H1 (cell line): Measurements from ENCODE around the gene TMEM229B. TPM values are rescaled to one million over a fixed set of nuclear protein-coding genes. Genes with fewer than 3 reads are reported as not detected.

ENCODE experiments used
- CTCF ChIA-PET: fragments of 300-600 bp; sonication (Branson Sonifier 250); formaldehyde crosslinking; loops from one replicate; lab custom pipeline; 2021; ENCODE audit not compliant: partially characterized antibody; lab: Charles Lee
- POLR2A ChIA-PET: fragments of 300-600 bp; sonication (Branson Sonifier 250); formaldehyde crosslinking; loops from one replicate; lab custom pipeline; 2021; ENCODE audit warnings: inconsistent platforms; ENCODE audit not compliant: partially characterized antibody; lab: Charles Lee
- DNase-seq, 2 experiments: peaks; one replicate each; pipeline versions ENCODE4 v3.0.0 to v3.0.0-alpha.2; 2010 to 2022; ENCODE audit warnings: low spot score in 2 of 2, low read depth in 1 of 2, mixed read lengths in 1 of 2
- FAIRE-seq: peaks from 2 replicates; lab custom pipeline; 2011; peaks lifted over from hg19 to GRCh38; lab: Jason Lieb, UNC
- H2AFZ ChIP-seq: 2 replicates; pipeline ENCODE4 v1.8.1; 2012; ENCODE audit warnings: low read length, inconsistent platforms
- H2AK5ac ChIP-seq: 2 replicates; pipeline ENCODE4 v1.6.1; 2013; ENCODE audit warnings: low read depth, low read length
- H2BK120ac ChIP-seq: replicated peaks from 2 replicates; pipeline ENCODE3; 2013; ENCODE audit warnings: low read depth, low read length, inconsistent platforms
- H2BK12ac ChIP-seq: 2 replicates; pipeline ENCODE4 v1.6.1; 2013; ENCODE audit warnings: low read depth, low read length
- H2BK15ac ChIP-seq: 2 replicates; pipeline ENCODE4 v1.6.1; 2013; ENCODE audit warnings: low read length
- H2BK20ac ChIP-seq: 2 replicates; pipeline ENCODE4 v1.6.1; 2013; ENCODE audit warnings: low read length
- H2BK5ac ChIP-seq: 2 replicates; pipeline ENCODE4 v1.6.1; 2013; ENCODE audit warnings: low read depth, low read length
- H3K14ac ChIP-seq: 2 replicates; pipeline ENCODE4 v1.6.1; 2013; ENCODE audit warnings: inconsistent platforms; ENCODE audit not compliant: insufficient read length
- H3K18ac ChIP-seq: 2 replicates; pipeline ENCODE4 v1.6.1; 2013; ENCODE audit warnings: low read length; ENCODE audit errors: extremely low read depth
- H3K23ac ChIP-seq: 2 replicates; pipeline ENCODE4 v1.6.1; 2013; ENCODE audit warnings: inconsistent platforms; ENCODE audit not compliant: insufficient read length
- H3K23me2 ChIP-seq: 2 replicates; pipeline ENCODE4 v1.6.1; 2013; ENCODE audit warnings: low read depth, low read length
- H3K27ac ChIP-seq: 2 replicates; pipeline ENCODE4 v1.6.1; 2011; ENCODE audit warnings: low read depth, low read length, inconsistent platforms
- H3K27me3 ChIP-seq, 4 experiments: replicated peaks in 1 of 4; 1 replicate in 1 of 4; 2 replicates in 3 of 4; pipeline versions ENCODE4 v1.6.1 to v1.8.1; 2011 to 2013; ENCODE audit warnings: low read length in 3 of 4, mild to moderate bottlenecking in 3 of 4, inconsistent platforms in 2 of 4, mixed read lengths in 2 of 4, moderate library complexity in 1 of 4; ENCODE audit not compliant: control insufficient read depth in 3 of 4, insufficient read depth in 3 of 4; ENCODE audit errors: extremely low read depth in 1 of 4
- H3K36me3 ChIP-seq, 4 experiments: 2 replicates each; pipeline versions ENCODE4 v1.6.1 to v1.8.1; 2011 to 2013; ENCODE audit warnings: mild to moderate bottlenecking in 4 of 4, low read length in 3 of 4, moderate library complexity in 2 of 4, control low read depth in 1 of 4, inconsistent platforms in 1 of 4; ENCODE audit not compliant: insufficient read depth in 4 of 4, control insufficient read depth in 2 of 4
- H3K4ac ChIP-seq: replicated peaks from 2 replicates; pipeline ENCODE3; 2013; ENCODE audit warnings: low read length, low read depth, mixed read lengths, inconsistent platforms; ENCODE audit not compliant: insufficient read length
- H3K4me1 ChIP-seq, 4 experiments: replicated peaks in 1 of 4; 1 replicate in 1 of 4; 2 replicates in 3 of 4; pipeline versions ENCODE4 v1.6.1 to v1.8.1; 2011 to 2013; ENCODE audit warnings: low read length in 3 of 4, inconsistent platforms in 2 of 4, mixed read lengths in 1 of 4; ENCODE audit not compliant: insufficient read depth in 4 of 4, control insufficient read depth in 3 of 4
- H3K4me2 ChIP-seq, 2 experiments: 2 replicates each; pipeline versions ENCODE4 v1.6.1 to v1.8.1; 2011 to 2013; ENCODE audit warnings: low read depth in 2 of 2, low read length in 2 of 2, control low read depth in 1 of 2, inconsistent platforms in 1 of 2, mild to moderate bottlenecking in 1 of 2; ENCODE audit not compliant: insufficient read depth in 1 of 2
- H3K4me3 ChIP-seq, 4 experiments: fragments of 200-600, 300-600 bp in 1 of 4; sonication (generic), shearing (Covaris generic), sonication (Bioruptor Twin) in 1 of 4; 2 replicates each; pipeline versions ENCODE4 v1.5.1 to v1.8.1; 2011 to 2016; ENCODE audit warnings: low read length in 4 of 4, low read depth in 3 of 4, control low read depth in 2 of 4, inconsistent platforms in 2 of 4, mild to moderate bottlenecking in 2 of 4, mixed read lengths in 1 of 4, moderate library complexity in 1 of 4; ENCODE audit not compliant: insufficient read depth in 2 of 4; ENCODE audit errors: extremely low read depth in 1 of 4
- H3K56ac ChIP-seq: replicated peaks from 2 replicates; pipeline ENCODE3; 2013; ENCODE audit warnings: low read depth, mild to moderate bottlenecking, mixed read lengths, low read length, inconsistent platforms; ENCODE audit not compliant: insufficient read length
- H3K79me1 ChIP-seq: 2 replicates; pipeline ENCODE4 v1.6.1; 2013; ENCODE audit warnings: low read depth, low read length, control low read depth
- H3K79me2 ChIP-seq, 2 experiments: 2 replicates each; pipeline versions ENCODE4 v1.6.1 to v1.8.1; 2012 to 2013; ENCODE audit warnings: low read length in 2 of 2, mild to moderate bottlenecking in 2 of 2, inconsistent platforms in 1 of 2; ENCODE audit not compliant: insufficient read depth in 2 of 2, control insufficient read depth in 1 of 2
- H3K9ac ChIP-seq, 4 experiments: replicated peaks in 1 of 4; 1 replicate in 1 of 4; 2 replicates in 3 of 4; pipeline versions ENCODE4 v1.6.1 to v1.8.1; 2011 to 2013; ENCODE audit warnings: low read depth in 3 of 4, low read length in 3 of 4, control low read depth in 2 of 4, mild to moderate bottlenecking in 2 of 4, moderate library complexity in 2 of 4, inconsistent platforms in 1 of 4; ENCODE audit errors: extremely low read depth in 1 of 4
- H3K9me3 ChIP-seq, 2 experiments: 2 replicates each; pipeline versions ENCODE4 v1.6.1 to v1.8.1; 2012 to 2013; ENCODE audit warnings: mild to moderate bottlenecking in 2 of 2, moderate library complexity in 2 of 2, control low read depth in 1 of 2, inconsistent platforms in 1 of 2, low read depth in 1 of 2, low read length in 1 of 2, mixed read lengths in 1 of 2; ENCODE audit not compliant: insufficient read depth in 2 of 2
- H4K20me1 ChIP-seq, 2 experiments: replicated peaks in 1 of 2; 2 replicates each; pipeline versions ENCODE3 to v1.8.1; 2011 to 2013; ENCODE audit warnings: inconsistent platforms in 2 of 2, low read length in 2 of 2, mild to moderate bottlenecking in 1 of 2; ENCODE audit not compliant: insufficient read depth in 2 of 2, control insufficient read depth in 1 of 2
- H4K5ac ChIP-seq: 2 replicates; pipeline ENCODE4 v1.6.1; 2013; ENCODE audit warnings: low read length, low read depth, mixed read lengths, inconsistent platforms; ENCODE audit not compliant: insufficient read length
- H4K8ac ChIP-seq: 2 replicates; pipeline ENCODE4 v1.8.0; 2013; ENCODE audit warnings: mild to moderate bottlenecking, moderate library complexity, low read length, inconsistent platforms; ENCODE audit not compliant: insufficient read depth; ENCODE audit errors: extremely low read depth
- H4K91ac ChIP-seq: replicated peaks from 2 replicates; pipeline ENCODE3; 2013; ENCODE audit warnings: low read length, mixed read lengths, inconsistent platforms; ENCODE audit not compliant: insufficient read length
- EP300 ChIP-seq, 2 experiments: IDR thresholded peaks; 1 replicate in 1 of 2; 2 replicates in 1 of 2; pipeline ENCODE4 v1.6.1; 2011 to 2012; ENCODE audit warnings: low read depth in 2 of 2, low read length in 2 of 2, mild to moderate bottlenecking in 2 of 2, borderline replicate concordance in 1 of 2, inconsistent platforms in 1 of 2, moderate library complexity in 1 of 2
- KDM1A ChIP-seq: fragments of 200-600, 300-600 bp; sonication (generic); IDR thresholded peaks from 2 replicates; pipeline ENCODE4 v1.7.1; 2016; ENCODE audit warnings: mild to moderate bottlenecking, low read length, borderline replicate concordance
- KDM5A ChIP-seq: fragments of 200-600 bp; IDR thresholded peaks from 2 replicates; pipeline ENCODE4 v1.7.1; 2012; ENCODE audit warnings: mild to moderate bottlenecking, low read length, inconsistent platforms, mixed read lengths
- NANOG ChIP-seq: IDR thresholded peaks from 2 replicates; pipeline ENCODE4 v1.6.1; 2011; ENCODE audit warnings: low read length, low read depth, mild to moderate bottlenecking, inconsistent platforms; ENCODE audit not compliant: insufficient read depth, poor library complexity, severe bottlenecking
- POLR2A ChIP-seq, 2 experiments: IDR thresholded peaks; 1 replicate in 1 of 2; 2 replicates in 1 of 2; pipeline ENCODE4 v1.6.1; 2011; ENCODE audit warnings: low read depth in 2 of 2, low read length in 2 of 2, mild to moderate bottlenecking in 2 of 2; ENCODE audit errors: control extremely low read depth in 1 of 2
- WGBS, 2 experiments: shearing (Covaris generic) in 1 of 2; methylation state at CpG; one replicate each; pipeline versions ENCODE4 v1.1.6 to v1.1.7; 2013 to 2015; ENCODE audit warnings: low lambda C conversion rate in 2 of 2, mixed read lengths in 2 of 2, inconsistent platforms in 1 of 2, low coverage in 1 of 2, missing lambda C conversion rate in 1 of 2; ENCODE audit not compliant: insufficient replicate concordance in 2 of 2, insufficient coverage in 1 of 2, insufficient read length in 1 of 2; ENCODE audit errors: extremely low coverage in 1 of 2, missing lambda C conversion rate in 1 of 2; 5-methylcytosine and 5-hydroxymethylcytosine counted together
- polyA plus RNA-seq, 7 experiments: library from polyadenylated mRNA; depleted of rRNA in 3 of 7; stranded (reverse) in 5 of 7; unstranded in 2 of 7; fragments of >200 nt in 5 of 7; fragments of 200-250 nt in 2 of 7; gene quantifications; 1 replicate in 5 of 7; 2 replicates in 1 of 7; 4 replicates in 1 of 7; pipeline versions ENCODE4 v1.2.1 to v1.2.3, GENCODE V29; 2011 to 2013; ENCODE audit warnings: missing spikeins in 2 of 7, mixed read lengths in 2 of 7
- total RNA-seq: library from RNA; stranded (reverse); fragmentation: NEBNext Ultra II Directional; extraction: Animal tissue kit (Norgen Biotek cat#: 25700); gene quantifications from 2 replicates; pipeline ENCODE4 v1.2.1, GENCODE V29; 2021
- TF ChIP-seq, protein P1 (sequence below), 3 experiments: IDR thresholded peaks; 1 replicate in 2 of 3; 2 replicates in 1 of 3; pipeline versions ENCODE4 v1.5.1 to v1.6.1; 2011; ENCODE audit warnings: low read length in 3 of 3, mild to moderate bottlenecking in 3 of 3, inconsistent platforms in 2 of 3, low read depth in 1 of 3, moderate library complexity in 1 of 3; ENCODE audit not compliant: insufficient read depth in 1 of 3; ENCODE audit errors: control extremely low read depth in 1 of 3
- TF ChIP-seq, protein P2 (sequence below): IDR thresholded peaks from 2 replicates; pipeline ENCODE4 v1.6.1; 2012; ENCODE audit warnings: low read length, inconsistent platforms

Gene TMEM229B
- total and polyA plus RNA-seq, 2 of the 8 experiments (the other 6 are each of a cell fraction or from before 2014, with no cell fraction given) = 0.73 to 0.85 TPM

DNA sequence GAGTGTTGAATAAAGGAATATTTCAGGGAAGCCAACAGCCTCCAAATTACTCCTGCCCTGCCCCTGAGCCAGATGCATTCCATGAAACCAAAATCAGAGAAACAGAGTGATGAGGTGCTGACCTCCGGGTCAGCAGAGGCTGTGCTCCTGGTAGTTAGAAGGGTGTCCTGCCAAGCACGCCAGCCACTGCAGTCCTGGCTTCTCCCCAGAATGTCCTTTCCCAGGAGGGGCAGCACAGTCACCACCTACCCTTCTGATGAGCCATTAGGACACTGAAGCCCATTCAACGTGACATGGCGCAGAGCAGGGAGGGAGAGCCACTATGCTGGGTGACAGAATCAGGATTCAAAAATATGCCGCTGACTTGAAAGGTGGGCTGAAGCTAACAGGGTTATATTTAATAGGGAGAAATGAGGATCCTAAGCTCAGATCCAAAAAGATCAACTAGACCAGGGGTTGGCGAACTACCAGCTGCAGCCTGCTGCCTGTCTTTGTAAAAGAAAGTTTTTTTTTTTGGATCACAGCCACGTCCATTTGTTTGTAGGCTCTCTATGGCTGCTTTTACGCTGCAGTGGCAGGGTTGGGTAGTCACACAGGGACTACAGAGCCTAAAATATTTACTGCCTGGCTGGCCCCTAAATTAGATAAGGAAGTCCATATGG lies 42.0 kb downstream of the TMEM229B start:
- Histone ChIP-seq H3K27ac (no peak overlapping the region), H3K14ac (no peak overlapping the region), H3K27me3 (no peaks in the 10 kb centered on the region; a peak in 1 of 7 replicates), H3K4me2 (no peak overlapping the region), H4K91ac (peak overlapping the region; percentile 37), H2BK15ac (no peak overlapping the region), H3K9me3 (peaks cover 10 to 11% of the 10 kb centered on the region in 2 experiments), H3K23ac (no peak overlapping the region), H2AK5ac (no peak overlapping the region), H2AFZ (no peak overlapping the region; the same call in 1 of the 2 replicates), H2BK12ac (peak overlapping the region; percentile 84), H3K9ac (no peak overlapping the region; a peak in 1 of 7 replicates), H3K79me2 (no peaks in the 10 kb centered on the region), H4K8ac (no peak overlapping the region), H4K5ac (no peak overlapping the region), H3K56ac (no peak overlapping the region), H2BK5ac (no peak overlapping the region), H4K20me1 (no peaks in the 10 kb centered on the region), H3K4me3 (no peak overlapping the region), H3K79me1 (no peaks in the 10 kb centered on the region), H3K4me1 (peaks cover 0 to 22% (median 10%) of the 10 kb centered on the region in 4 experiments; a peak in 6 of 7 replicates), H3K18ac (no peak overlapping the region), H2BK20ac (no peak overlapping the region), H2BK120ac (no peak overlapping the region), H3K36me3 (no peaks in the 10 kb centered on the region), H3K23me2 (no peaks in the 10 kb centered on the region), H3K4ac (no peak overlapping the region)
- DNase-seq (no peak), FAIRE-seq (no peak)
- ChIA-PET CTCF (interaction anchor here (0.6 to 5.9 kb wide), 15 partner anchors 9 to 258 kb away, joined by 3 to 55 read pairs (median 6); no protein-coding TSS in a partner anchor), POLR2A (interaction anchor here (0.5 kb wide), 1 partner anchor 106 kb away, joined by 3 read pairs; no protein-coding TSS in a partner anchor)
- WGBS, 2 experiments = 83% methylated on average over 8 of the region's 8 CpGs; no CpG with 5 or more reads in 1 of the 2 experiments
- TF ChIP-seq NANOG (no peak), KDM5A (no peak), POLR2A (IDR thresholded peaks at IDR 0.05; ENCODE audit: control extremely low read depth in 1 of 2, low read depth in 2 of 2, low read length in 2 of 2) (no peak), KDM1A (no peak), EP300 (IDR thresholded peaks at IDR 0.05; ENCODE audit: borderline replicate concordance in 1 of 2, low read depth in 2 of 2, low read length in 2 of 2) (no peak)
- TF ChIP-seq, protein P1, sequence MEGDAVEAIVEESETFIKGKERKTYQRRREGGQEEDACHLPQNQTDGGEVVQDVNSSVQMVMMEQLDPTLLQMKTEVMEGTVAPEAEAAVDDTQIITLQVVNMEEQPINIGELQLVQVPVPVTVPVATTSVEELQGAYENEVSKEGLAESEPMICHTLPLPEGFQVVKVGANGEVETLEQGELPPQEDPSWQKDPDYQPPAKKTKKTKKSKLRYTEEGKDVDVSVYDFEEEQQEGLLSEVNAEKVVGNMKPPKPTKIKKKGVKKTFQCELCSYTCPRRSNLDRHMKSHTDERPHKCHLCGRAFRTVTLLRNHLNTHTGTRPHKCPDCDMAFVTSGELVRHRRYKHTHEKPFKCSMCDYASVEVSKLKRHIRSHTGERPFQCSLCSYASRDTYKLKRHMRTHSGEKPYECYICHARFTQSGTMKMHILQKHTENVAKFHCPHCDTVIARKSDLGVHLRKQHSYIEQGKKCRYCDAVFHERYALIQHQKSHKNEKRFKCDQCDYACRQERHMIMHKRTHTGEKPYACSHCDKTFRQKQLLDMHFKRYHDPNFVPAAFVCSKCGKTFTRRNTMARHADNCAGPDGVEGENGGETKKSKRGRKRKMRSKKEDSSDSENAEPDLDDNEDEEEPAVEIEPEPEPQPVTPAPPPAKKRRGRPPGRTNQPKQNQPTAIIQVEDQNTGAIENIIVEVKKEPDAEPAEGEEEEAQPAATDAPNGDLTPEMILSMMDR (IDR thresholded peaks at IDR 0.05; ENCODE audit: control extremely low read depth in 1 of 3, insufficient read depth in 1 of 3, low read depth in 1 of 3, low read length in 3 of 3) = no peak
- TF ChIP-seq, protein P2, sequence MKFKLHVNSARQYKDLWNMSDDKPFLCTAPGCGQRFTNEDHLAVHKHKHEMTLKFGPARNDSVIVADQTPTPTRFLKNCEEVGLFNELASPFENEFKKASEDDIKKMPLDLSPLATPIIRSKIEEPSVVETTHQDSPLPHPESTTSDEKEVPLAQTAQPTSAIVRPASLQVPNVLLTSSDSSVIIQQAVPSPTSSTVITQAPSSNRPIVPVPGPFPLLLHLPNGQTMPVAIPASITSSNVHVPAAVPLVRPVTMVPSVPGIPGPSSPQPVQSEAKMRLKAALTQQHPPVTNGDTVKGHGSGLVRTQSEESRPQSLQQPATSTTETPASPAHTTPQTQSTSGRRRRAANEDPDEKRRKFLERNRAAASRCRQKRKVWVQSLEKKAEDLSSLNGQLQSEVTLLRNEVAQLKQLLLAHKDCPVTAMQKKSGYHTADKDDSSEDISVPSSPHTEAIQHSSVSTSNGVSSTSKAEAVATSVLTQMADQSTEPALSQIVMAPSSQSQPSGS = no peak
